ENCODE results near the gene BPIFB3. TPM values are rescaled to one million over a fixed set of nuclear protein-coding genes. Genes with fewer than 3 reads are reported as not detected.

Gene BPIFB3
- total RNA-seq, 4 donors from 2014 or later, result not detected

GRCh38 chr20:33062105-33062824, 8.6 kb downstream of the BPIFB3 start:
- Histone ChIP-seq H3K27me3 (peaks cover 0 to 9% (median 0%) of the 10 kb centered on the region in 4 donors), H3K4me1 (no peaks in the 10 kb centered on the region), H3K27ac (replicated peaks in 1 of 4) (no peak overlapping the region), H3K36me3 (no peaks in the 10 kb centered on the region), H3K9me3 (no peaks in the 10 kb centered on the region), H3K4me3 (no peak overlapping the region)
- TF ChIP-seq, protein P1, sequence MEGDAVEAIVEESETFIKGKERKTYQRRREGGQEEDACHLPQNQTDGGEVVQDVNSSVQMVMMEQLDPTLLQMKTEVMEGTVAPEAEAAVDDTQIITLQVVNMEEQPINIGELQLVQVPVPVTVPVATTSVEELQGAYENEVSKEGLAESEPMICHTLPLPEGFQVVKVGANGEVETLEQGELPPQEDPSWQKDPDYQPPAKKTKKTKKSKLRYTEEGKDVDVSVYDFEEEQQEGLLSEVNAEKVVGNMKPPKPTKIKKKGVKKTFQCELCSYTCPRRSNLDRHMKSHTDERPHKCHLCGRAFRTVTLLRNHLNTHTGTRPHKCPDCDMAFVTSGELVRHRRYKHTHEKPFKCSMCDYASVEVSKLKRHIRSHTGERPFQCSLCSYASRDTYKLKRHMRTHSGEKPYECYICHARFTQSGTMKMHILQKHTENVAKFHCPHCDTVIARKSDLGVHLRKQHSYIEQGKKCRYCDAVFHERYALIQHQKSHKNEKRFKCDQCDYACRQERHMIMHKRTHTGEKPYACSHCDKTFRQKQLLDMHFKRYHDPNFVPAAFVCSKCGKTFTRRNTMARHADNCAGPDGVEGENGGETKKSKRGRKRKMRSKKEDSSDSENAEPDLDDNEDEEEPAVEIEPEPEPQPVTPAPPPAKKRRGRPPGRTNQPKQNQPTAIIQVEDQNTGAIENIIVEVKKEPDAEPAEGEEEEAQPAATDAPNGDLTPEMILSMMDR (IDR thresholded peaks at IDR 0.05), result no peak
- no peak for TF ChIP-seq POLR2AphosphoS5 (IDR thresholded peaks at IDR 0.05)
- TF ChIP-seq EP300 (IDR thresholded peaks at IDR 0.05), result no peak
- TF ChIP-seq POLR2A (IDR thresholded peaks at IDR 0.05; ENCODE audit: low read depth), result no peak
- 57% methylated on average over 9 of the region's 9 CpGs for WGBS
- DNase-seq (ENCODE audit: extremely low spot score), result no peak
- intact Hi-C loops (cut with DNase I), result no loop called here

DNA sequence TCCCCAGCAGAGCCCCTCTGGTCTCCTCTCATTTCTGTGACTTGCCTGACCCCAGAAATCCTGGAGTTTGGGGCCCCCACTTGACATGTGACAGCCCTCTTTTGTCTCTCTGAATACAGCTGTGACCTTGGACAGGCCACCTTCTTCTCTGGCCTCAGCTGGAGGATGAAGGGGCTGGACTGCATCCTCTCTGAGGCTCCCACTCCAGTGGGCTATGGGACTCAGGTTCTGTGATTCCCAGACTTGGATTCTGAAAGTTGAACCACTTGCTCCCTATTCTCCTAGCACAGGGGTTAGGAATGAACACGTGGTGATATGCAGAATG, 9.1 kb downstream of the BPIFB3 start:
- H3K4me3 ChIP-seq, result no peak overlapping the region
- no peak for TF ChIP-seq POLR2A (IDR thresholded peaks at IDR 0.05; ENCODE audit: low read depth)
- no peaks in the 10 kb centered on the region for H3K9me3 ChIP-seq
- H3K27ac ChIP-seq (replicated peaks in 1 of 4), result no peak overlapping the region
- no peak for DNase-seq (ENCODE audit: extremely low spot score)
- H3K36me3 ChIP-seq, result no peaks in the 10 kb centered on the region
- intact Hi-C loops (cut with DNase I), result no loop called here
- peaks cover 0 to 9% (median 0%) of the 10 kb centered on the region in 4 donors for H3K27me3 ChIP-seq
- 70% methylated on average over 1 of the region's 1 CpG for WGBS
- no peaks in the 10 kb centered on the region for H3K4me1 ChIP-seq

- no peaks in the 10 kb centered on the region for H3K36me3 ChIP-seq
- 81% methylated on average over 6 of the region's 6 CpGs for WGBS
- H3K9me3 ChIP-seq, result no peaks in the 10 kb centered on the region
- H3K27ac ChIP-seq (replicated peaks in 1 of 4), result no peak overlapping the region
- no peak for TF ChIP-seq POLR2A (IDR thresholded peaks at IDR 0.05; ENCODE audit: low read depth)
- TF ChIP-seq POLR2AphosphoS5 (IDR thresholded peaks at IDR 0.05), result no peak
- TF ChIP-seq, protein P1 (IDR thresholded peaks at IDR 0.05), result no peak
- no peak for TF ChIP-seq EP300 (IDR thresholded peaks at IDR 0.05)
- no peak for DNase-seq (ENCODE audit: extremely low spot score)
- H3K4me3 ChIP-seq, result no peak overlapping the region
- peaks cover 0 to 9% (median 0%) of the 10 kb centered on the region in 4 donors for H3K27me3 ChIP-seq
- no peaks in the 10 kb centered on the region for H3K4me1 ChIP-seq
- intact Hi-C loops (cut with DNase I), result no loop called here
These were observed 9.6 kb downstream of the BPIFB3 start for GRCh38 chr20:33063271-33063670.

DNA sequence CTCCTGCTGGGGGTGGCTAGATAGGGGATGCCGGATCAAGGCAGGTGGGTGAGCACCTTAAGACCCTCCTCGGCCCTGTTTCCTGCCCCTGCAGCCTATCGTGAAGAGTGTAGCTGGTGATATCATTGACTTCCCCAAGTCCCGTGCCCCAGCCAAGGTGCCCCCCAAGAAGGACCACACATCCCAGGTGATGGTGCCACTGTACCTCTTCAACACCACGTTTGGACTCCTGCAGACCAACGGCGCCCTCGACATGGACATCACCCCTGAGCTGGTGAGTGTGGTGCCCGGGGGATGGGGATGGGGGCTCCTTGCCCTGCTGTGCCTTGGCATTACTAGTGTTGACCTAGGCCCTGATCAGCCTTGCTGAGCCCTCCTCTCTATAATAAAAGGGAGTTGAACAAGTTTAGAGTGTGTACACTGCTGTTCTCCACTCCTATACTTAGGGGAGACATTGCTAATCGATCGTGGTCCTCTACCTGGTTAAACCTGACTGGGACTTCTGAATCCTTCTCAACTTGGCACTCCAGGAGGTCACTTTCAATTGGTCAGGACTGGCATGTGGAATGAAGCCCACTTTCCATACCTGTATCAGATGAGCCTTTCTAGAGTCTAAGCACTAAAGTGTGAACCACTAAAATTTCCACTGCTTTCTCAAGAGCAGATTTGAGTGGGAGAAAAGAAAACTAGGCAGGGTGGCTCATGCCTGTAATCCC, 11.0 kb downstream of the BPIFB3 start:
- Histone ChIP-seq H3K4me3 (no peak overlapping the region), H3K9me3 (no peaks in the 10 kb centered on the region), H3K4me1 (no peaks in the 10 kb centered on the region), H3K27me3 (peaks cover 0 to 7% (median 0%) of the 10 kb centered on the region in 4 donors), H3K27ac (replicated peaks in 1 of 4) (no peak overlapping the region), H3K36me3 (no peaks in the 10 kb centered on the region)
- intact Hi-C loops (cut with DNase I), result no loop called here
- DNase-seq (ENCODE audit: extremely low spot score), result no peak
- TF ChIP-seq POLR2AphosphoS5 (IDR thresholded peaks at IDR 0.05), result no peak
- no peak for TF ChIP-seq POLR2A (IDR thresholded peaks at IDR 0.05; ENCODE audit: low read depth)
- TF ChIP-seq, protein P1 (IDR thresholded peaks at IDR 0.05), result no peak
- TF ChIP-seq EP300 (IDR thresholded peaks at IDR 0.05), result no peak
- WGBS, result 92% methylated on average over 6 of the region's 11 CpGs

- Histone ChIP-seq H3K4me1 (no peaks in the 10 kb centered on the region), H3K27me3 (peaks cover 0 to 10% (median 0%) of the 10 kb centered on the region in 4 donors), H3K27ac (replicated peaks in 1 of 4) (no peak overlapping the region), H3K36me3 (no peaks in the 10 kb centered on the region), H3K4me3 (no peak overlapping the region), H3K9me3 (no peaks in the 10 kb centered on the region)
- TF ChIP-seq, protein P1 (IDR thresholded peaks at IDR 0.05), result no peak
- TF ChIP-seq POLR2A (IDR thresholded peaks at IDR 0.05; ENCODE audit: low read depth) (no peak), POLR2AphosphoS5 (IDR thresholded peaks at IDR 0.05) (no peak), EP300 (IDR thresholded peaks at IDR 0.05) (no peak)
- intact Hi-C loops (cut with DNase I), result no loop called here
- DNase-seq (ENCODE audit: extremely low spot score), result no peak
- 93% methylated on average over 9 of the region's 9 CpGs for WGBS
These were observed 12.1 kb downstream of the BPIFB3 start for GRCh38 chr20:33065785-33066184.
